Common myeloid progenitor, CD34-positive (primary cell): ENCODE data around the gene SART3.

ENCODE experiments used
- CTCF ChIA-PET: fragments of 350-600 bp; sonication (Branson Sonifier 250); formaldehyde crosslinking; loops from one replicate; lab custom pipeline; 2021; ENCODE audit warnings: antibody characterized with exemption; lab: Charles Lee
- POLR2A ChIA-PET: fragments of 350-600 bp; sonication (Branson Sonifier 250); formaldehyde crosslinking; loops from one replicate; lab custom pipeline; 2021; ENCODE audit warnings: antibody characterized with exemption; lab: Charles Lee
- DNase-seq, 3 donors: peaks; one replicate each; pipeline versions ENCODE4 v3.0.0 to v3.0.0-alpha.2; 2013
- H3K27ac ChIP-seq, 2 experiments: 1 replicate in 1 of 2; 2 replicates in 1 of 2; pipeline ENCODE4 v1.7.0; 2013; ENCODE audit warnings: inconsistent platforms in 2 of 2, low read length in 2 of 2, mild to moderate bottlenecking in 2 of 2, low read depth in 1 of 2, moderate library complexity in 1 of 2; ENCODE audit not compliant: severe bottlenecking in 2 of 2, insufficient read depth in 1 of 2, poor library complexity in 1 of 2
- H3K27me3 ChIP-seq, 5 experiments: replicated peaks in 2 of 5; 1 replicate in 3 of 5; 2 replicates in 2 of 5; pipeline versions ENCODE4 v1.6.1 to v1.7.0; 2013; ENCODE audit warnings: low read length in 4 of 5, mild to moderate bottlenecking in 2 of 5, moderate library complexity in 2 of 5, inconsistent platforms in 1 of 5; ENCODE audit not compliant: insufficient read depth in 5 of 5, control insufficient read depth in 4 of 5
- H3K36me3 ChIP-seq, 4 experiments: 1 replicate in 2 of 4; 2 replicates in 2 of 4; pipeline versions ENCODE4 v1.6.1 to v1.7.0; 2013; ENCODE audit warnings: low read length in 3 of 4, control low read depth in 1 of 4, mild to moderate bottlenecking in 1 of 4; ENCODE audit not compliant: control insufficient read depth in 4 of 4, insufficient read depth in 4 of 4
- H3K4me1 ChIP-seq, 4 experiments: 1 replicate in 3 of 4; 2 replicates in 1 of 4; pipeline versions ENCODE4 v1.6.1 to v1.7.1; 2013; ENCODE audit warnings: low read length in 3 of 4, mild to moderate bottlenecking in 3 of 4, control low read depth in 1 of 4, inconsistent platforms in 1 of 4, moderate library complexity in 1 of 4; ENCODE audit not compliant: control insufficient read depth in 4 of 4, insufficient read depth in 4 of 4; ENCODE audit errors: control extremely low read depth in 1 of 4
- H3K4me3 ChIP-seq, 7 experiments: 1 replicate in 4 of 7; 2 replicates in 3 of 7; pipeline versions ENCODE4 v1.5.1 to v1.7.0; 2013; ENCODE audit warnings: mild to moderate bottlenecking in 7 of 7, low read length in 6 of 7, moderate library complexity in 6 of 7, inconsistent platforms in 2 of 7, low read depth in 2 of 7, control low read depth in 1 of 7; ENCODE audit not compliant: insufficient read depth in 4 of 7, control insufficient read depth in 1 of 7; ENCODE audit errors: extremely low read depth in 1 of 7
- H3K9me3 ChIP-seq, 5 experiments: 1 replicate in 4 of 5; 2 replicates in 1 of 5; pipeline versions ENCODE4 v1.6.1 to v1.7.1; 2013; ENCODE audit warnings: low read length in 4 of 5, mild to moderate bottlenecking in 2 of 5, inconsistent platforms in 1 of 5, low read depth in 1 of 5, moderate library complexity in 1 of 5; ENCODE audit not compliant: control insufficient read depth in 4 of 5, insufficient read depth in 2 of 5; ENCODE audit errors: control extremely low read depth in 1 of 5
- WGBS: methylation state at CpG from one replicate; pipeline ENCODE4 v1.1.5; 2013; ENCODE audit not compliant: insufficient coverage; 5-methylcytosine and 5-hydroxymethylcytosine counted together

SART3 gene

GRCh38 chr12:108582978-108583770 lies 22.2 kb upstream of the SART3 start:
- Histone ChIP-seq H3K27ac (no peak overlapping the region), H3K27me3 (no peaks in the 10 kb centered on the region), H3K9me3 (no peaks in the 10 kb centered on the region), H3K36me3 (no peaks in the 10 kb centered on the region), H3K4me3 (no peak overlapping the region), H3K4me1 (no peaks in the 10 kb centered on the region)
- POLR2A ChIA-PET, result interaction anchor here (0.6 kb wide), 1 partner anchor 795 kb away, joined by 8 read pairs; no protein-coding TSS in a partner anchor
- no peak for DNase-seq
- 97% methylated on average over 8 of the region's 10 CpGs for WGBS
- CTCF ChIA-PET, result interaction anchor here (0.7 to 3.3 kb wide), 3 partner anchors 17 to 63 kb away, joined by 3 to 17 read pairs (median 3); no protein-coding TSS in a partner anchor

DNA sequence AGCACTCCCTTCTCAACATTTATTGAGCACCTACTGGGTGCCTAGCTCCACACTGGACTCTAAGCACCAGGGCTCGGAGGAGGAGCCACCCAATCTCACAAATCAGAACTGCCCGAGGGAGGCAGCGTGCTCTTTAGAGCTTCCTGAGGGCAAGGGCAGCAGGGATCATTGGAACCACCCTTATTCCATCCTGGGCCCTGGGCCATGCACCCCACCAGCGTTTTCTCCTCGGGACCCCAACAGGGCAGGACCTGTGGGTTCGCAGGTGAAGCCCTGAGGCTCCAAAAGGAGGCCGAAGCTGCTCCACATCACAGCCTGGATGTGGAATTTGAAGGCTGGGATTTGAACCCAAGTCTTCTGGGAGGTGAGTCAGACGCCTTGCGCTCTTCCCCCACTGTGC lies 21.5 kb upstream of the SART3 start:
- Histone ChIP-seq H3K27ac (no peak overlapping the region), H3K27me3 (no peaks in the 10 kb centered on the region), H3K9me3 (no peaks in the 10 kb centered on the region), H3K36me3 (no peaks in the 10 kb centered on the region), H3K4me1 (no peaks in the 10 kb centered on the region), H3K4me3 (no peak overlapping the region)
- 99% methylated on average over 9 of the region's 9 CpGs for WGBS
- ChIA-PET CTCF (interaction anchor here (0.8 to 3.3 kb wide), 5 partner anchors 17 to 805 kb away, joined by 3 to 17 read pairs (median 3); no protein-coding TSS in a partner anchor), POLR2A (interaction anchor here (0.6 kb wide), 1 partner anchor 795 kb away, joined by 8 read pairs; no protein-coding TSS in a partner anchor)
- DNase-seq, result no peak

DNA sequence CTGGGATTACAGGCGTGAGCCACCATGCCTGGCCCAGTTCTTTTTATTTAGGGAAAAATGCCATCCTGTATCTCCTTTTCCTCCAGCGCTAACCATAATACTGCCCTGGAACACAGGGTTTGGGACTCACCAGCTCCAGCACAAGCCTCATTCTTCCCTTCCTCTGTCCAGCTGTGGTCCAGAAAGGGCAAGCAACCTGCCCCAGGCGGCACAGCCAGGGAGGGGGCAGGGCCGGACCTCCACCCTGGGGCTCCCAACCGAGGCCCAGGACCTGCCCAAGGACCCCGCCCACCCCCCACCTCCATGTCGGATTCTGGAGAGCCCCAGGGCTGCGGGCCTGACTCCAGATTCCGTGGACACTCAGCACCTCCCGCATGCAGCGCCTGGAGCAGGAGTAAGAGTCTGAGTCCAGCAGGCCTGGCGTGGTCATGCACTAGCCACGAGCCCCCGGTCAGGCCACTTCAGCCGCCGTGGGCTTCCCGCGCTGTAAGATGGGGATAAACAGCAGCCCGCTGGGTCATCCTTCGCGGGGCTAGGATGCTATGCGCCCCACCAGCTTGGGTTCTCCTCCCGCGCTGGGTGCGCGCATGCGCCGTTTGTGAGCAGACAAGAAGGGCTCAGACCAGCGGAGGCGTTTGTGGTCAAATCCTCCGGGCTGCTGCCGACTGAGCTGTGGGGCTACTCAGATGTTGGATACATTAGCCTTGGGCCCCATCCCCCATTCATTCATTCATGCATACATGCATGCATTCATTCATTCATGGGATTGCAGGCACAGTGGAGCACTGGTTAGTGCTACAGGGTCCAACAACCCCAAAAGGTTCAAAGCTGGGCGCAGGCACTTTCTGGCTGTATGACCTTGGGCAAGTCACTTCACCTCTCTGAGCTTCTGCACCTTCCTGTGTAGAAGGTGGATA lies 20.6 kb upstream of the SART3 start:
- H3K27me3 ChIP-seq, result no peaks in the 10 kb centered on the region
- POLR2A ChIA-PET, result no interaction called here
- H3K4me1 ChIP-seq, result no peaks in the 10 kb centered on the region
- WGBS, result 94% methylated on average over 28 of the region's 33 CpGs
- H3K36me3 ChIP-seq, result no peaks in the 10 kb centered on the region
- no peak for DNase-seq
- no peak overlapping the region for H3K4me3 ChIP-seq
- H3K27ac ChIP-seq, result no peak overlapping the region
- CTCF ChIA-PET, result interaction anchor here (0.8 to 3.3 kb wide), 4 partner anchors 16 to 806 kb away, joined by 3 to 17 read pairs (median 4); no protein-coding TSS in a partner anchor
- H3K9me3 ChIP-seq, result no peaks in the 10 kb centered on the region

- DNase-seq, result no peak
- CTCF ChIA-PET, result interaction anchor here (1.6 kb wide), 1 partner anchor 15 kb away, joined by 3 read pairs; no protein-coding TSS in a partner anchor
- 74% methylated on average over 3 of the region's 3 CpGs for WGBS
- POLR2A ChIA-PET, result no interaction called here
- Histone ChIP-seq H3K27me3 (no peaks in the 10 kb centered on the region), H3K4me1 (no peaks in the 10 kb centered on the region), H3K9me3 (no peaks in the 10 kb centered on the region), H3K36me3 (no peaks in the 10 kb centered on the region), H3K4me3 (no peak overlapping the region), H3K27ac (no peak overlapping the region)
These were observed 19.6 kb upstream of the SART3 start for GRCh38 chr12:108580531-108580930.

- Histone ChIP-seq H3K9me3 (no peaks in the 10 kb centered on the region), H3K27ac (no peak overlapping the region), H3K4me3 (no peak overlapping the region), H3K27me3 (no peaks in the 10 kb centered on the region), H3K4me1 (no peaks in the 10 kb centered on the region), H3K36me3 (no peaks in the 10 kb centered on the region)
- ChIA-PET CTCF (interaction anchor here (0.9 to 20.3 kb wide), 4 partner anchors 12 to 86 kb away, joined by 3 to 591 read pairs (median 5); partner anchors contain the start of gene SELPLG), POLR2A (no interaction called here)
- no peak for DNase-seq
- 75% methylated on average over 2 of the region's 3 CpGs for WGBS
These were observed 17.8 kb upstream of the SART3 start for GRCh38 chr12:108578813-108579212.

DNA sequence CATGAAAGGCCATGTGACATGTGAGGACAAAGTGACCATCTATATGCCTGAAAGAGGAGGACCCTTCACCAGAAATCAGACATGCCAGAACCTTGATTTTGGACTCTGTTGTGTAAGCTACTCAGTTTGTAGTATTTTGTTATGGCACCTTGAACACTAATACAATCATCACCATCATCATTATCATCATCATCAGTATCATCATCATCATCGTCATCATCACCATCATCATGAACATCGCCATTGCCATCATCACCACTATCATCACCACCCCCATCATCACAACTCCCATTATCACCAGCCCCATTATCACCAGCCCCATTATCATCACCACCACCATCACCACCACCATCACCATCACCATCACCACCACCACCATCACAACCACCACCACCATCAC lies 17.3 kb upstream of the SART3 start:
- H3K9me3 ChIP-seq, result no peaks in the 10 kb centered on the region
- no peaks in the 10 kb centered on the region for H3K27me3 ChIP-seq
- POLR2A ChIA-PET, result no interaction called here
- WGBS, result 100% methylated on average over 2 of the region's 2 CpGs
- H3K27ac ChIP-seq, result no peak overlapping the region
- no peaks in the 10 kb centered on the region for H3K4me1 ChIP-seq
- H3K36me3 ChIP-seq, result no peaks in the 10 kb centered on the region
- CTCF ChIA-PET, result interaction anchor here (0.9 to 20.3 kb wide), 5 partner anchors 11 to 86 kb away, joined by 3 to 591 read pairs (median 5); partner anchors contain the start of genes ISCU and SELPLG
- no peak overlapping the region for H3K4me3 ChIP-seq
- no peak for DNase-seq
